ENCODE results near the gene GZMA.
"Not testable (repeated sequence)": the region's sequence is repeated elsewhere in the genome, so short reads cannot be mapped to it uniquely, and the experiment has no call there.

The GZMA gene

GRCh38 chr5:55102348-55102747, at the start of gene GZMA:
GZMA (plus strand) TSS chr5:55102646; CDS start chr5:55102683, 37 bp downstream.
- DNase-seq, result no peak

GRCh38 chr5:55055183-55055582, 47.3 kb upstream of the GZMA start:
- no peak for DNase-seq

- DNase-seq, result no peak
These were observed 40.2 kb upstream of the GZMA start for GRCh38 chr5:55062039-55062779.

GRCh38 chr5:55063220-55063863, 39.1 kb upstream of the GZMA start:
- no peak for DNase-seq

- DNase-seq, result no peak
These were observed 38.5 kb upstream of the GZMA start for GRCh38 chr5:55063899-55064298.

- DNase-seq, result no peak
These were observed 37.9 kb upstream of the GZMA start for GRCh38 chr5:55064523-55064922.

GRCh38 chr5:55066277-55066676, 36.2 kb upstream of the GZMA start:
- no peak for DNase-seq

- no peak for DNase-seq
These were observed 31.5 kb upstream of the GZMA start for GRCh38 chr5:55070968-55071367.

GRCh38 chr5:55071413-55071812, 31.0 kb upstream of the GZMA start:
- DNase-seq, result no peak

GRCh38 chr5:55072666-55073065, 29.8 kb upstream of the GZMA start:
- no peak for DNase-seq

GRCh38 chr5:55073211-55073610, 29.2 kb upstream of the GZMA start:
- no peak for DNase-seq

GRCh38 chr5:55081541-55081940, 20.9 kb upstream of the GZMA start:
- DNase-seq, result no peak

GRCh38 chr5:55089301-55089700, 13.1 kb upstream of the GZMA start:
- DNase-seq, result not testable (repeated sequence)

- not testable (repeated sequence) for DNase-seq
These were observed 11.4 kb upstream of the GZMA start for GRCh38 chr5:55091011-55091410.

GRCh38 chr5:55096182-55096581, 6.3 kb upstream of the GZMA start:
- DNase-seq, result no peak

- no peak for DNase-seq
These were observed 5.6 kb upstream of the GZMA start for GRCh38 chr5:55096861-55097260.

- DNase-seq, result not testable (repeated sequence)
These were observed 1.3 kb upstream of the GZMA start for GRCh38 chr5:55101148-55101547.

- DNase-seq, result no peak
These were observed 730 bp upstream of the GZMA start for GRCh38 chr5:55101556-55102276.

- no peak for DNase-seq
These were observed 1.8 kb downstream of the GZMA start for GRCh38 chr5:55104036-55104772.

GRCh38 chr5:55104946-55105701, 2.7 kb downstream of the GZMA start:
- no peak for DNase-seq

GRCh38 chr5:55105976-55106375, 3.5 kb downstream of the GZMA start:
- not testable (repeated sequence) for DNase-seq

- DNase-seq, result no peak
These were observed 6.2 kb downstream of the GZMA start for GRCh38 chr5:55108661-55109060.

All from femur (tissue), 1 donor.